Fibroblast of skin of right biceps (primary cell): ENCODE results near the gene SLC9C2.
"Not testable (repeated sequence)": the region's sequence is repeated elsewhere in the genome, so short reads cannot be mapped to it uniquely, and the experiment has no call there.

ENCODE experiments used
- DNase-seq: peaks from one replicate; pipeline ENCODE4 v3.0.0-alpha.2; 2013

Gene SLC9C2

DNA sequence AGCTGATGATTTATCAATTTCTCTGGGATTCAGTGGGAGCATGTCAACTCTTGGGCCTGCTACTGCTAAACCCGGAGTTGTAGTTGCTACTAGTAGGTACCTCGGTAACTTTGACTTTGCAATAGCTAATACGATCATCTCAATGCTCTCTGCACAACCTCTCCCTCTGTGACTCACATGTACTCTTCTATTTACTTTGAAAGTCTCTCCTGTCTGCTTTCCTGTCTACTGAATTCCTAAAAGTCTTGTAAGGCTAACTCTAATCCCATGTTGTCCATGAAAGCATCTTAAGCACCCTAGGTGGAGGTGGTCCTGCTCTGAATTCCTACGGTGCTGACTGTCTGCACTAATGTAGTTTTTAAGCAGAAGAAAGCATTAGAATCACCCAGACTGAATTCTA lies 29.3 kb downstream of the SLC9C2 start:
- no peak for DNase-seq

DNA sequence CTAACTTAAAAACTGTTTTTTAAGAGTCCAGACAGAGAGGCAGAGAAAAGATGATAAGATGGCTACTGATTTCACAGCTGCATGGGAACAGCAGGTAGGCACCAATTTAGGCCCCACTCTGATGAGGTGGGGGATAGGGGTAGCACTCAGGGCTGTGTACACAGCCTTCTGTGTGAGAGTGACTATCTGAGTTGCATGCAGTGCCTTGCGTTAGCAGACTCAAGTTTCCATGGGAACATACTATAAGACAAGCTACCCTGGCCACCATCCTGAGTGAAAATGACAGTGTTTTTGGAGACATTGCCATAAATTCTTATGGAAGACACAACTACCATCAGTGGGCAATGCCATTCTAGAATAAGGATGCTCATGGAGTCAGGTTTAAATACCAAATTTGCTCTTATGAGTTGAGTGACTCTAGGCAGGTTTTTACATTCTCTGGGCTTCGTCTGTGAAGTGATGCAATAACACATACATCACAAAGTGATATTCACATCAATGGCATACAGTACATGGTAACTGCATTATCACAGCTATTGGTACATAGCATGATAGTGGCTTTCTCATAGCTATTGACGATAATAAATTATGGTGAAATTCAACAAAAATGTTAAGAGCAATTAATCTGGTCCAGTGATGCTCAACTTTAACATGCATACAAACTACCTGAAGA lies 30.5 kb downstream of the SLC9C2 start:
- DNase-seq: no peak

GRCh38 chr1:173570370-173571007 lies 32.4 kb downstream of the SLC9C2 start:
- no peak for DNase-seq

GRCh38 chr1:173568483-173568882 lies 34.4 kb downstream of the SLC9C2 start:
- DNase-seq: no peak

DNA sequence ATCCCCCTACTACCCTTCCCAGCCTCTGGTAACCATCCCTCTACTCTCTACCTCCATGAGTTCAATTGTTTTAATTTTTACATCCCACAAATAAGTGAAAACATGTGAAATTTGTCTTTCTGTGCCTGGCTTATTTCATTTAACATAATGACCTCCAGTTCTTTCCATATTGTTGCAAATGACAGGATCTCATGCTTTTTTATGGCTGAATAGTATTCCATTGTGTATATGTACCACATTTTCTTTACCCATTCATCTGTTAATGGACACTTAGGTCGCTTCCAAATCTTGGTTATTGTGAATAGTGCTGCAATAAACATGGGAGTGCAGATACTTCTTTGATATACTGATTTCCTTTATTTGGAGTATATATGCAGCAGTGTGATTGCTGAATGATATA lies 39.0 kb downstream of the SLC9C2 start:
- DNase-seq: not testable (repeated sequence)

- no peak for DNase-seq
Observed at GRCh38 chr1:173562813-173563212, 40.1 kb downstream of the SLC9C2 start.

DNA sequence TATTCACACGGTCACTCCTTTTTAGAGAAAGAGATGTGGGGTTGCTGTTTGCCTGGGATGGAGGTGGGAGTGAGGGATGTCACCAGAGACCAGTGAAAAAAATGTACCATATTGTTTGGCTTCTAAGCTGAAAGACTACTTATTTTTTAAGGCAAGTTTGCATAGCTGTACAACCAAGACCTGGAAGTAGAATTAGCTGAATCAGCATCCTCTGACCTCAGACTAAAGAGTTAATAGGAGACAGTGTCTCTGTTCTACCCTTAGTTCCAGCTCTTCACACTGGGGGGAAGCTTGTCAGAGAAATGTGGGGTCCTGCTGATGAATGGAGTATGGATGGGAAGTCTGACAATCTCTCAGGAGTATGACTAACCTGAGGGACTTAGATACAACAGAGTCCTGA lies 41.6 kb downstream of the SLC9C2 start:
- DNase-seq: no peak

DNA sequence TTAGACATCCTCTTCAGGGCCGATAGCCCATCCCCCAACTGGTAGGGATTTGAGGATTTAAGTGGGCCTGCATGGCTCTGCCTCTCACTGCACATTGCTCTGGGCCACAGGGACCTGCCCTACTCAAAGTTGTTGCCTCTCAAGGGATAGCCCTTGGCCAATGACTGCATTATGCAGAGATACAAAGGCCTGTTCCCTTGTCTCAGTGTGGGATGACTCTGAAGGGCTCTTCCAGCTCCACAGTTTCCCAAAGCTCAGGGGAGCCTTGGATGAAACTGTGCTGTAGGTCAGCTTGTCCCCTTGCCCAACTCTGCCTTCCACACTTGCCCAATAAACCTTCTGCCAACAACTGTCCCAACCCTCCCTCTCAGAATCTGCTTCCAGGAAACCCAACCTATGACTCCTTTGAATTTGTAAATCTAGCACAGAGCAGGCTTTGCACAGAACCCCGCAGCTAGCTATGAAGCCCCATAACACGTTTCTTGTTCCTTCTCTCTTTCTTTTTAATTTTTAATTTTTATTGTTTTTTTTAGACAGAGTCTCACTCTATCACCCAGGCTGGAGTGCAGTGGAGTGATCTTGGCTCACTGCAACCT lies 42.5 kb downstream of the SLC9C2 start:
- DNase-seq: no peak

DNA sequence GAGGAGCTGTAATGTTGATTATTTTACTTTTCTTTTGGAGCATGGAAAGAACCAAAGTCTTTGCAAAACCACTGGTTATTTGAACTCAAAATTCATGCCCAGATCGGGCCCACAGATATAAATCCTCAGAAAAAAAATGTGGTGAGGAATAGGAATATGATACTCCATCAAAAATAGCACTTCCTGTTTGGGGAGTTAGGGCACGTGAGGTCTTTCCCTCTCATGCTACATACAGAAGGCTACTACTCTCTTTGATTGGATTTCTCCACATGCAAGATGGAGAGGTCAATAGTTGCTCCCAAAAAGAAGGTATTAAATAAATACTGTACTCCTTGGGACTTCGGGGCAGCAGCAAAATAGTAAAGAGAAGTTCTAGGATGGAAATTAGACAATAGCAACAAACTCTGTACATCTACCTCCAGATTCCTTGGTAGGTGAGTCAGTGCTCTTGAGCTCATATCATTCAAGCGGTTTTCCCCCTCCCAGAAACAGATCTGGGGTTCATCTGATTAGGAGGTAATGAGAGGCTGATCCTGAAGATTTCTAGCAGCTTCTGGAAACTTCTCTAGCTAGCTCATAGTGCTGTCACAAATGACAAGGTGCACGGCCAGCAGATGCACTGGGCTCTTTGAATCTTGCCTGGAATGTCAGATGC lies 47.1 kb downstream of the SLC9C2 start:
- no peak for DNase-seq

- DNase-seq: no peak
Observed at GRCh38 chr1:173554541-173555250, 48.2 kb downstream of the SLC9C2 start.

DNA sequence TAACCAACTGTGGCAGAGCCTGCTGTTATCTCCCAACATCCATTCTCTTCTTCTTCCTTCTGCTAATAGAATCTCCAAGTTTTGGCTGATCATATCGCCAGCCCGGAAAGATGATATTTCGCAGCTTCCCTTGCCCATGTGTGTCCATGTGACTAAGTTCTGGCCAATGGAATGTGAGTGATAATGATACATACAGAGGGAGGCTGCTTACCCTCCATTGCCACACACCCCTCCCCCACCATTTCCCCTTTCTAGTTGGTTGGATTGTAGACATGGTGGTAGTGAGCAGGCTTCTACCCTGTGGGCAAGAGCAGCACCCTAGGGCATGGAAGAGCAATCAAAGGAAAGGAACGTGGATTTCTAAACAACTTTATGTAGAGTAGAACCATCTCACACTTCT lies 48.8 kb downstream of the SLC9C2 start:
- DNase-seq: no peak

DNA sequence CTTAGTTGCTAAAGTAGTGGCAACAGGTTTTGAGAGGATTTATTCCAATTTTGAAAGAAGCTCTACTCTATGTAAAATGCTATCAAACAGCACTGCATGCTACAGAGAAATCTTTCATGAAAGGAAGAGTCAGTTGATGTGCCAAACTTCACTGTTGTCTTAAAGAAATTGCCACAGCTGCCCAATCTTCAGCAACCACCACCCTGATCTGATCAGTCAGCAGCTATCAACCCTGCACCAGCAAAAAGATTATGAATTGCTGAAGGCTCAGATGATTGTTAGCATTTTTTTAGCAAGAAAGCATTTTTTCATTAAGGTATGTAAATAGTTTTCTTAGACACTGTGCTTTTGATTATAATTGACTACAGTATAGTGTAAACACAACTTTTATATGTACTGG lies 49.6 kb downstream of the SLC9C2 start:
- DNase-seq: no peak

DNA sequence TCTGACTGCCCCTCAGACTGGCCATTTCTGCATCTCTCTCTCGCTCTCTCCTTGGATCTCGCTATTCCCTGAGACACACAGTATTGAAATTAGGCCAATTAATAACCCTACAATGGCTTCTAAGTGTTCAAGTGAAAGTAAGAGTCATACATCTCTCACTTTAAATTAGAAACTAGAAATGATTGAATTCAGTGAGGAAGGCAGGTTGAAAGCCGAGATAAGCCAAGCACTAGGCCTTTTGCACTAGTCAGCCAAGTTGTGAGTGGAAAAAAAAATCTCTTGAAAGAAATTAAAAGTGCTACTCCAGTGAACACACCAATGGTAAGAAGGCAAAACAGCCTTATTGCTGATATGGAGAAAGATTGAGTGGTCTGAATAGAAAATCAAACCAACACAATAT lies 51.2 kb downstream of the SLC9C2 start:
- DNase-seq: no peak

GRCh38 chr1:173549813-173550212 lies 53.1 kb downstream of the SLC9C2 start:
- DNase-seq: no peak

GRCh38 chr1:173545688-173546087 lies 57.2 kb downstream of the SLC9C2 start:
- DNase-seq: no peak

- DNase-seq: no peak
Observed at GRCh38 chr1:173536223-173536622, 66.6 kb downstream of the SLC9C2 start.

- DNase-seq: no peak
Observed at GRCh38 chr1:173532237-173532636, 70.6 kb downstream of the SLC9C2 start.

- no peak for DNase-seq
Observed at GRCh38 chr1:173530795-173531693, 71.8 kb downstream of the SLC9C2 start.

- DNase-seq: no peak
Observed at GRCh38 chr1:173529106-173529505, 73.8 kb downstream of the SLC9C2 start.

- peak; percentile 8 for DNase-seq
Observed at GRCh38 chr1:173527151-173527826, 75.6 kb downstream of the SLC9C2 start.

DNA sequence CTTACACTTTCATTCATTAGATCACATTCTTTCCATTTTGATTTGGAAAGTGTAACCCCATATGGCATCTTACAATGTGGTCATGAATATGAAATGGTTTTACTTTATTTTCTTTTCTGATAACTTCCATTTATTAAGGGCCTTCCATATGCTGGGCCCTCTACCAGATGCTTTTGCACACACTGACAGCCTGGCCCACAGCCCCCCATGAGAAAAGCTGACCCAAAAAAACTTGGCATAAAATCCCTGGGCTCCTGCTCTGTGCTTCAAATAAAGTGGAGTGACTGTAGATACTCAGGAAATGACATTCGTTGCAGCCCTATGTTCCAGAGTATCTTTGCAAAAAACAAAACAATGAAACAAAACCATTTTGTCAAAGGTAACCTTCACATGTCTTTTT lies 76.9 kb downstream of the SLC9C2 start:
- DNase-seq: no peak

DNA sequence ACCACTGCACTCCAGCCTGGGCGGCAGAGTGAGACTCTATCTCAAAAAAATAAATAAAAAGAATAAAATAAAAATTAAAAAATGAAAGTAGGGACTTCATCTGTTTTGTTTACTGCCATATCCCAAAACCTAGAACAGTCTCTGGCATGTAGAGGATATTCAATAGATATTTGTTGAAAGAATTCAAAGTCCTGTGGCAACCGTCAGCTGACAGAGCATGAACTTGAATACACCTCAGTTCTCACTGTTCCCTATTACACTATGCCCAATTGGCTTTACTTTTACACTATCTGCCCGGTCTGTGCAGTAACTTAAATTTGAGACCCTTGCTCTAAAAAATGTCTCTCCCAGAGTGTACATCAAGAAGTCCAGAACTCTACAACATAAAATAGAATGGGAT lies 79.5 kb downstream of the SLC9C2 start:
- DNase-seq: no peak
